Measurements from ENCODE around the gene KCNH5. TPM values are rescaled to one million over a fixed set of nuclear protein-coding genes. Genes with fewer than 3 reads are reported as not detected.

KCNH5 gene
- total RNA-seq, 2 donors from 2014 or later, result 0.06 to 0.09 TPM

DNA sequence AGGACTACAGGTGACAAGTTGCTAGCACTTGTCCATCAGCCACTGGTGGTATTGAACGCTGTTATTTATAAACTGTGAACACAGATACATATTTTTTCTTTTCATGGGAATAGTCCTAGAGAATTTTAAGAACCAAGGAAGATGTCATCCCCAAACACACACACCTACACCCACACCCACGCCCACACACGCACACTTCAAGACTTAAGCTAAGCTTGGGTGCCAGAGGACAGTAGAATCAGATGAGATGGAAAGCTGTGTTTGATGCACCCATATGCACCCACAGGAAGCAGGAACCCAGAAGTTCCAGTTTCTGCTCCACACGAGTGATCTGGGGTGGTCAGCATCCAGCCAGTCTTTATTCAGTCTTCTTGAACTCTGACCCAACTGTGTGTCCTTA, 348.3 kb downstream of the KCNH5 start:
- Histone ChIP-seq H3K4me3 (no peak overlapping the region), H3K36me3 (no peaks in the 10 kb centered on the region), H3K4me1 (replicated peaks) (peaks cover 5% of the 10 kb centered on the region), H3K27ac (no peak overlapping the region), H3K27me3 (replicated peaks; ENCODE audit: insufficient read depth) (no peaks in the 10 kb centered on the region), H3K9me3 (no peaks in the 10 kb centered on the region)
- no peak for TF ChIP-seq POLR2AphosphoS5 (IDR thresholded peaks at IDR 0.05)
- no peak for TF ChIP-seq POLR2A (IDR thresholded peaks at IDR 0.05)
- TF ChIP-seq, protein P1, sequence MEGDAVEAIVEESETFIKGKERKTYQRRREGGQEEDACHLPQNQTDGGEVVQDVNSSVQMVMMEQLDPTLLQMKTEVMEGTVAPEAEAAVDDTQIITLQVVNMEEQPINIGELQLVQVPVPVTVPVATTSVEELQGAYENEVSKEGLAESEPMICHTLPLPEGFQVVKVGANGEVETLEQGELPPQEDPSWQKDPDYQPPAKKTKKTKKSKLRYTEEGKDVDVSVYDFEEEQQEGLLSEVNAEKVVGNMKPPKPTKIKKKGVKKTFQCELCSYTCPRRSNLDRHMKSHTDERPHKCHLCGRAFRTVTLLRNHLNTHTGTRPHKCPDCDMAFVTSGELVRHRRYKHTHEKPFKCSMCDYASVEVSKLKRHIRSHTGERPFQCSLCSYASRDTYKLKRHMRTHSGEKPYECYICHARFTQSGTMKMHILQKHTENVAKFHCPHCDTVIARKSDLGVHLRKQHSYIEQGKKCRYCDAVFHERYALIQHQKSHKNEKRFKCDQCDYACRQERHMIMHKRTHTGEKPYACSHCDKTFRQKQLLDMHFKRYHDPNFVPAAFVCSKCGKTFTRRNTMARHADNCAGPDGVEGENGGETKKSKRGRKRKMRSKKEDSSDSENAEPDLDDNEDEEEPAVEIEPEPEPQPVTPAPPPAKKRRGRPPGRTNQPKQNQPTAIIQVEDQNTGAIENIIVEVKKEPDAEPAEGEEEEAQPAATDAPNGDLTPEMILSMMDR (IDR thresholded peaks at IDR 0.05), result no peak
- WGBS, result 96% methylated on average over 4 of the region's 4 CpGs
- intact Hi-C loops (cut with DNase I), result no loop called here
- DNase-seq (ENCODE audit: low spot score), result no peak

DNA sequence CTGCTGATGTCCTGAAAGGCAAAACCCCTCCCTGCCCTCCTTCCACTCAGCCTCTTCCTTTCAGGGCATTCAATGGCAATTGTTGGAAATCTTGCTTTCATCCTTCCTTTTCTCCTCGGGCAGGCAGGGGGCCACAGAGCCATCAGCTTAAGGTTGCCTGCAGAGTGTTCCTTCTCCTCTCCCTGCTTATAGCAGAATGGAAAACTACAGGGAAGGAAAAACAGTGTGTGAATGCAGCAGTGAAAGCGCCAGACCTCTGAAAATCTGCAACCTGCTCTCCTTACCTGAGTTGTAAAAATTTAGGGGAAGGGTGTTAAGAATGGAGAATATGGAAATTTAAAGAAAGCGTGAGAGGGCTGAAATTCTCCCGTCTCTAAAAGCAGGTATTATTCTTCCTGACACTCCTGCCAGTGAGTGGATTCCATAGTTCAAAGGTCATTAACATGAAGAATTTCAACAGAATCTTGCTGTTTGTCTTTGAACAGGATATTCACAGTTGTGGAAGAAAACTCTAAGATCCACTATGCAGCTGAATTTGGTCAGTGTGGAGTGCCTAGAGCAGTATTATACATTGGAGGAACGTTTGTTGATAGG, 348.8 kb downstream of the KCNH5 start:
- Histone ChIP-seq H3K27ac (no peak overlapping the region), H3K36me3 (no peaks in the 10 kb centered on the region), H3K4me3 (no peak overlapping the region), H3K9me3 (no peaks in the 10 kb centered on the region), H3K27me3 (replicated peaks; ENCODE audit: insufficient read depth) (no peaks in the 10 kb centered on the region), H3K4me1 (replicated peaks) (peaks cover 5% of the 10 kb centered on the region)
- 62% methylated on average over 5 of the region's 5 CpGs for WGBS
- no peak for TF ChIP-seq POLR2AphosphoS5 (IDR thresholded peaks at IDR 0.05)
- no peak for TF ChIP-seq POLR2A (IDR thresholded peaks at IDR 0.05)
- TF ChIP-seq, protein P1 (IDR thresholded peaks at IDR 0.05), result no peak
- DNase-seq (ENCODE audit: low spot score), result no peak
- intact Hi-C loops (cut with DNase I), result no loop called here

DNA sequence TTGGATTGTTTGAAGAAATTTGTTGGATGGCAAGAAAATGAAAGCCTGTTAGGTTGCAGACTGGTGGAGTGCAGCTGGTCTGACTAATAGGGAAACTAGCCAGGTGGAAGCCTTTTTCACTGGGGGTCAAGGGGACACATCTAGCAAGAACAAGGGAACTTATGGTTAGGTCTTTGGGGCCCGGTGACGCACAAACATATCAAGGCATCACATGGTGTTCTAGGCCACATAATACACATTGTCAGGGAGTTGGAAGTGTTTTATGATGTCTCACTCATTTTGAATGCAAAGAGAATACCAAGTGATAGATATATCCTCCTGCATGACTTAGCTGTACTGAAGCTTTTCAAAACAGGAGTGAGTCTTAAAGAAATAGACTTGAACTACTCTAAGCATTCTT, 351.2 kb downstream of the KCNH5 start:
- Histone ChIP-seq H3K27ac (no peak overlapping the region), H3K36me3 (no peaks in the 10 kb centered on the region), H3K27me3 (replicated peaks; ENCODE audit: insufficient read depth) (no peaks in the 10 kb centered on the region), H3K9me3 (no peaks in the 10 kb centered on the region), H3K4me3 (no peak overlapping the region), H3K4me1 (replicated peaks) (peaks cover 5% of the 10 kb centered on the region)
- no peak for DNase-seq (ENCODE audit: low spot score)
- intact Hi-C loops (cut with DNase I), result no loop called here
- TF ChIP-seq POLR2A (IDR thresholded peaks at IDR 0.05) (no peak), POLR2AphosphoS5 (IDR thresholded peaks at IDR 0.05) (no peak)
- TF ChIP-seq, protein P1 (IDR thresholded peaks at IDR 0.05), result no peak
- WGBS, result 84% methylated on average over 2 of the region's 2 CpGs

DNA sequence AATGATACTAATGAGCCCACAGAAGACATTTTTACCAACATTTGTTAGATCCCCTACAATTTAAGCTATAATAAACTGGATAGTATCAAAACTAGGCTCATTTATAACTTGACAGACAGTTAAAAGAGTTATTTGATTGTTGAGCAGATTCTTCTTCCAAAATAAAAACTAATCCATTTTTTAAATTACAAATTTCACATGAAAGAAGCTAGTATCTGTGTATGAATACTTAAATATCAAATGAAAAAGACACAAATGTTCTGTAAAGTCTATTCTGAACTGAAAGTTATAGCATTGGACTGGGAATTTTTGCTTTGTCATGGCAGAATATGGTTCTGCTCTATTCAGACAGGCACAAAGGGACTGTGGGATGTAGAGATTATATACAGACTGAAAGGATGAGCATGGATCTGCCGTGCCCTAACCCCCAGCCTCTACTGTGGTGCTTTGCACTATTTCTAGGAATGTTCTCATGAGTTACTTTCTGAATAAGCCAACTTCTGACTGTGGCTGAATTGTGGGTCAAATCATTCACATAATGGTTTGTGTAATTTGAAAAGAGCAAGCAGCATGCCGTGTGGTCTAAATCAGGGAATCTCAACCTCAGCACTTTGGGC, 352.7 kb downstream of the KCNH5 start:
- Histone ChIP-seq H3K4me1 (replicated peaks) (peaks cover 5% of the 10 kb centered on the region), H3K27ac (peak overlapping the region; percentile 68 to 70), H3K27me3 (replicated peaks; ENCODE audit: insufficient read depth) (no peaks in the 10 kb centered on the region), H3K9me3 (no peaks in the 10 kb centered on the region), H3K36me3 (no peaks in the 10 kb centered on the region), H3K4me3 (no peak overlapping the region)
- no peak for TF ChIP-seq POLR2AphosphoS5 (IDR thresholded peaks at IDR 0.05)
- no peak for TF ChIP-seq POLR2A (IDR thresholded peaks at IDR 0.05)
- TF ChIP-seq, protein P1 (IDR thresholded peaks at IDR 0.05), result no peak
- intact Hi-C loops (cut with DNase I), result no loop called here
- 66% methylated on average over 2 of the region's 2 CpGs for WGBS
- DNase-seq (ENCODE audit: low spot score), result no peak

Measured in prostate gland (tissue), 2 donors.